ENCODE results near the gene GTPBP4. TPM values are rescaled to one million over a fixed set of nuclear protein-coding genes. Genes with fewer than 3 reads are reported as not detected.

Gene GTPBP4
- total and polyA plus RNA-seq, 5 experiments from 2014 or later = 22.7 to 67.7 (median 29.8) TPM

- POLR2A ChIA-PET = no interaction called here
- no peaks in the 10 kb centered on the region for H3K36me3 Mint-ChIP-seq
- no peak for DNase-seq
Observed at GRCh38 chr10:955127-955819, 33.0 kb upstream of the GTPBP4 start.

GRCh38 chr10:955820-956217 lies 32.4 kb upstream of the GTPBP4 start:
- no peak overlapping the region for H3K4me3 Mint-ChIP-seq
- DNase-seq = no peak
- H3K4me1 Mint-ChIP-seq = peaks cover 0 to 3% (median 0%) of the 10 kb centered on the region in 4 donors
- H3K36me3 Mint-ChIP-seq = no peaks in the 10 kb centered on the region
- H3K9me3 Mint-ChIP-seq = no peaks in the 10 kb centered on the region
- no peak overlapping the region for H3K27ac Mint-ChIP-seq
- H3K27me3 Mint-ChIP-seq = peaks cover 2 to 13% (median 3%) of the 10 kb centered on the region in 5 donors
- POLR2A ChIA-PET = no interaction called here
- no peak for ATAC-seq

More at GRCh38 chr10:955127-955819, 33.0 kb upstream of the GTPBP4 start:
- no peak overlapping the region for H3K4me3 Mint-ChIP-seq
- peaks cover 2 to 12% (median 3%) of the 10 kb centered on the region in 5 donors for H3K27me3 Mint-ChIP-seq
- no peak overlapping the region for H3K27ac Mint-ChIP-seq
- no peaks in the 10 kb centered on the region for H3K9me3 Mint-ChIP-seq
- no peak for ATAC-seq
- H3K4me1 Mint-ChIP-seq = peaks cover 0 to 3% (median 0%) of the 10 kb centered on the region in 4 donors

- POLR2A ChIA-PET = no interaction called here
- Mint-ChIP-seq H3K27ac (no peak overlapping the region), H3K4me3 (no peak overlapping the region), H3K9me3 (no peaks in the 10 kb centered on the region), H3K36me3 (no peaks in the 10 kb centered on the region), H3K4me1 (peaks cover 0 to 3% (median 0%) of the 10 kb centered on the region in 4 donors), H3K27me3 (peaks cover 0 to 13% (median 3%) of the 10 kb centered on the region in 5 donors)
- DNase-seq (no peak), ATAC-seq (no peak)
Observed at GRCh38 chr10:958106-958505, 30.1 kb upstream of the GTPBP4 start.

DNA sequence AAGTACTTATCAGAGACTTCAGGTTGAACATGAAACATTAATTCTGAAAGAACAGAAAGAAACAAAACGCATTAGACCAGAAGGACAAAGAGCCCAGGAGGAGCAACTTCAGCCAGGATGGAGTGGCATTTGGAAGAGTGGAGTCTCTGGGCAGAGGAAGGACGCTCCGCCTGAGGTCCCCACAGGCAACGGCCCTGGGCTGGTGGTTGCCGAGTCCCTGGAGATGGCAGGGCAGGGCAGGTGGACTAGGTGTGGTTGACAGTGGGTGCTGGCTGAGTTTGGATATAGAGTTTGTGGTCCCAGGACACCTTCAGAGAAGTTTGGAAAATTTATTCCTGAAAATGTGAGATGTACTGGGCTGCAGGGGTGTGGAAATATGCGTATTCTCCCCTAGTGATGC lies 29.4 kb upstream of the GTPBP4 start:
- DNase-seq = no peak
- ATAC-seq = no peak
- peak overlapping the region in 1 of 10 donors; percentile 34 for H3K27ac Mint-ChIP-seq
- H3K9me3 Mint-ChIP-seq = no peaks in the 10 kb centered on the region
- H3K4me3 Mint-ChIP-seq = no peak overlapping the region
- peaks cover 0 to 13% (median 3%) of the 10 kb centered on the region in 5 donors for H3K27me3 Mint-ChIP-seq
- POLR2A ChIA-PET = no interaction called here
- no peaks in the 10 kb centered on the region for H3K36me3 Mint-ChIP-seq
- peaks cover 0 to 3% (median 0%) of the 10 kb centered on the region in 4 donors for H3K4me1 Mint-ChIP-seq

GRCh38 chr10:962342-962741 lies 25.9 kb upstream of the GTPBP4 start:
- Mint-ChIP-seq H3K9me3 (peaks cover 0 to 10% (median 0%) of the 10 kb centered on the region in 9 donors), H3K27me3 (peaks cover 2 to 11% (median 3%) of the 10 kb centered on the region in 5 donors), H3K4me3 (no peak overlapping the region), H3K4me1 (peaks cover 3 to 6% (median 5%) of the 10 kb centered on the region in 4 donors), H3K36me3 (no peaks in the 10 kb centered on the region), H3K27ac (no peak overlapping the region)
- POLR2A ChIA-PET = interaction anchor here (0.6 to 0.9 kb wide), 2 partner anchors 94 to 119 kb away, joined by 3 to 5 read pairs; partner anchors contain the start of gene WDR37
- ATAC-seq = no peak
- DNase-seq = no peak

DNA sequence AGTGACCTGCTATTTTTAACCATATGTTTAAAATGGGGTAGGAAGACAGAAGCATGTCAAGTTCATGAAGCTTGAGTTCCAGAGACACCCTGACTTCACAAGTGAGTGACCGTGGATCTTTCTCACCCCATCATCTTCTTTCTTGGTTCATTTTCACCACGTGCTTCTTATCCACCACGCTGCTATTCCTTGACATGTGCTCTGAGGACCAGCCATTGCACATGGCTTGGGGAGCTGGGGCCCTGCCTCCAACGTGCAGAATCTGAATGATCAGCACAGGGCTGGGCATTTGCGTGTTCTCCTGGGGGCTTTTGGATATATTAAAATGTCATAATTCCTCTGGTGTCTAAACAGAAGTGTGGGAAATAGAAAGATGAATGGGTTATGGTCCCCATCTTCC lies 25.0 kb upstream of the GTPBP4 start:
- POLR2A ChIA-PET = interaction anchor here (0.6 kb wide), 1 partner anchor 118 kb away, joined by 3 read pairs; no protein-coding TSS in a partner anchor
- Mint-ChIP-seq H3K27ac (peak overlapping the region in 1 of 10 donors; percentile 57), H3K9me3 (peaks cover 0 to 10% (median 0%) of the 10 kb centered on the region in 9 donors), H3K27me3 (peaks cover 2 to 13% (median 3%) of the 10 kb centered on the region in 5 donors), H3K4me1 (peaks cover 3 to 10% (median 8%) of the 10 kb centered on the region in 4 donors), H3K4me3 (no peak overlapping the region), H3K36me3 (no peaks in the 10 kb centered on the region)
- DNase-seq = no peak
- no peak for ATAC-seq

DNA sequence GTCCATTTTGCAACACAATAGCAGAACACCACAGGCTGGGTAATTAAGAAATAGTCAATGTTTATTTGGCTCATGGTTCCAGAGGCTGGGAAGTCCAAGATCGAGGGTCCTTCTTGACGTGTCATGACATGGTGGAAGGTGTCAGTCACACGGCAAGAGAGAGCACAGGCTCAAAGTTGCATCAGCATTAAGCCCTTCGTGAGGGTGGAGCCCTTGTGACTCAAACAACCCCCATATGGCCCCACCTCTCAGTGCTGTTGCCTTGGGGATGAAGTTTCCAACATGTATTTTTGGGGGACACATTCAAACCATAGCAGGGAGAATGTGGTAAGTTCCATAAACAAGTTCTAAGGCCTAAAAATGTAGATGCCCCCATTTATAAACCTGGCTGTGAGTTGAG lies 24.6 kb upstream of the GTPBP4 start:
- Mint-ChIP-seq H3K4me1 (peaks cover 1 to 10% (median 8%) of the 10 kb centered on the region in 4 donors), H3K36me3 (no peaks in the 10 kb centered on the region), H3K4me3 (no peak overlapping the region), H3K27ac (no peak overlapping the region), H3K9me3 (peaks cover 0 to 10% (median 0%) of the 10 kb centered on the region in 9 donors), H3K27me3 (peaks cover 1 to 15% (median 3%) of the 10 kb centered on the region in 5 donors)
- POLR2A ChIA-PET = no interaction called here
- DNase-seq (no peak), ATAC-seq (no peak)

DNA sequence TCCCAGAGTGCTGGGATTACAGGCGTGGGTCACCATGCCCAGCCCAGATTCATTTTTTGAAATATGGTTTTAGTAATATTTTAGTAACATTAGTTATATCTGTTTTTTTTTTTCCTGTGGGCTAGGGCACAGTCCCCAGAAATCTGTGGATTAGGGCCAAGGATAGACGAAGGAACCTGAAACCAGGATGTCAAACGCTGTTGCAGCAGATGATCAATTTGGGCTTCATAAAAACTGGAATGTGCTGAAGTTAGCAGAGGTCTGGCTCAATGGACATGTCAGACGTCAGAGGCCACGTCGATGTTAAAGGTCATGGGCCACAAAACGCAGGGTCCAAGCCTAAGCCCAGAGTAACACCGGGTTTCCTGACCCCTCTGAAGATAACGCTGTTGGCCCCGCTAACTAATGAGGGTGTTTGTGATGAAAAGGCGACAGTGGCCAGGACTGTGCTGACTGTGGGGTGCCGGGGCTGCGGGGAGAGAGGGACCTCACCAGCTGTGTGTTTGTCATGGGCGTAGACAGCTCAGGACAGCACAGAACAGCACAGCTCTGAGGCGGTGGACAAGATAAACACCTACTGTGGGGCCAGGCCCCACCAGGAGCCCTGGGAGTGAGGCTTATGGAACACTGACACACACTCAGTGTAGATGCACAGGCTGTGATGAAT lies 23.8 kb upstream of the GTPBP4 start:
- H3K9me3 Mint-ChIP-seq = peaks cover 0 to 10% (median 0%) of the 10 kb centered on the region in 9 donors
- H3K4me1 Mint-ChIP-seq = peaks cover 2 to 10% (median 8%) of the 10 kb centered on the region in 4 donors
- POLR2A ChIA-PET = no interaction called here
- peaks cover 0 to 22% (median 10%) of the 10 kb centered on the region in 5 donors for H3K27me3 Mint-ChIP-seq
- DNase-seq = no peak
- H3K27ac Mint-ChIP-seq = peak overlapping the region in 1 of 10 donors; percentile 43
- no peaks in the 10 kb centered on the region for H3K36me3 Mint-ChIP-seq
- no peak overlapping the region for H3K4me3 Mint-ChIP-seq
- ATAC-seq = no peak

- no peak for ATAC-seq
- no peaks in the 10 kb centered on the region for H3K36me3 Mint-ChIP-seq
- POLR2A ChIA-PET = no interaction called here
- peaks cover 0 to 10% (median 0%) of the 10 kb centered on the region in 9 donors for H3K9me3 Mint-ChIP-seq
- peaks cover 2 to 10% (median 8%) of the 10 kb centered on the region in 4 donors for H3K4me1 Mint-ChIP-seq
- no peak overlapping the region for H3K27ac Mint-ChIP-seq
- DNase-seq = no peak
- no peak overlapping the region for H3K4me3 Mint-ChIP-seq
- H3K27me3 Mint-ChIP-seq = peaks cover 2 to 19% (median 9%) of the 10 kb centered on the region in 5 donors
Observed at GRCh38 chr10:964988-965417, 23.2 kb upstream of the GTPBP4 start.

GRCh38 chr10:966466-967235 lies 21.6 kb upstream of the GTPBP4 start:
- ATAC-seq = no peak
- peaks cover 0 to 2% (median 0%) of the 10 kb centered on the region in 3 donors for H3K36me3 Mint-ChIP-seq
- no peak overlapping the region for H3K4me3 Mint-ChIP-seq
- H3K27me3 Mint-ChIP-seq = peaks cover 2 to 16% (median 8%) of the 10 kb centered on the region in 5 donors
- no peak for DNase-seq
- peaks cover 0 to 10% (median 0%) of the 10 kb centered on the region in 9 donors for H3K9me3 Mint-ChIP-seq
- peak overlapping the region in 3 of 10 donors; percentile 61 to 86 (median 71) for H3K27ac Mint-ChIP-seq
- H3K4me1 Mint-ChIP-seq = peaks cover 2 to 10% (median 8%) of the 10 kb centered on the region in 4 donors
- POLR2A ChIA-PET = interaction anchor here (0.6 kb wide), 1 partner anchor 743 kb away, joined by 4 read pairs; no protein-coding TSS in a partner anchor

- H3K27ac Mint-ChIP-seq = no peak overlapping the region
- POLR2A ChIA-PET = no interaction called here
Observed at GRCh38 chr10:968546-969199, 19.6 kb upstream of the GTPBP4 start.

More at GRCh38 chr10:968546-969199, 19.6 kb upstream of the GTPBP4 start:
- H3K4me1 Mint-ChIP-seq = peaks cover 2 to 10% (median 8%) of the 10 kb centered on the region in 4 donors
- no peak for ATAC-seq
- H3K9me3 Mint-ChIP-seq = peaks cover 0 to 12% (median 0%) of the 10 kb centered on the region in 9 donors
- H3K27me3 Mint-ChIP-seq = peaks cover 2 to 16% (median 8%) of the 10 kb centered on the region in 5 donors
- no peak for DNase-seq
- H3K4me3 Mint-ChIP-seq = no peak overlapping the region
- peaks cover 0 to 2% (median 0%) of the 10 kb centered on the region in 3 donors for H3K36me3 Mint-ChIP-seq
